ENCODE data around the gene EDARADD.

The EDARADD gene

GRCh38 chr1:236394879-236395229, 768 bp downstream of the EDARADD start:
- no peak for DNase-seq

DNA sequence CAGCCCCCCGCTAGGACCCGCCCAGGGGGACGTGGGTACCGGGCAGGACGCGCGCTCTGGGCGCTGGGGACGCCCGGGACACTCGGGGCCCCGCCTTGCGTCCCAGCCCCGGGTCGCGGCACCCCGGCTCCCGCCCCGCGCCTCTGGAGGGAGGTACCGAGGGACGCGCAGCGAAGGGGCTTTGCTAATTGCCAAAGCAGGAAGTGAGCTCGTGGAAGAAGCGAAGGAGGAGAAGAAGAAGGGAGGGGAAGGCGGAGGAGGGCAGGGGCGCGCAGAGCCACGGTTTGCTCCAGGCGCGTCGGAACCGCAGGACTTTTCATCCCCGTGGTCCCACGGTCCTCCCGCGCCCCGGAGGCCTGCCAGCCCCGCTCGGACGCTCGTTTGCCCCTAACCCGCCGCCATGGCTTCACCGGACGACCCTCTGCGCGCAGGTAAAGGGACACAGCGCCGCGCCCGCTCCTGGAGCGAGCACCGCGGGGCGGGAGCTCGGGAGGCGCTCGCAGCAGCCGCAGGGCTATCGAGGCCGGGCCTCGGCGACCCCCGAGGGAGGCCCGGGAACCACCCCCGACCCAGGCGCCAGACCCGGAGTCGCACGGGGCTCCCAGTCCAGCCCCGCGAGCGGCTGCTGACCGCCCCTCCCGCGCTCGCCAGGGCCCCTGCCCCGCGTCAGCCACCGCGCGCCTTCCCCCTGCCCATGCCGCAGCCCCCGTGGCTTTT, 1.3 kb downstream of the EDARADD start:
- DNase-seq, result peak; percentile 46

- DNase-seq, result no peak
Measured at GRCh38 chr1:236395947-236396664, 2.0 kb downstream of the EDARADD start.

- no peak for DNase-seq
Measured at GRCh38 chr1:236396665-236397043, 2.6 kb downstream of the EDARADD start.

DNA sequence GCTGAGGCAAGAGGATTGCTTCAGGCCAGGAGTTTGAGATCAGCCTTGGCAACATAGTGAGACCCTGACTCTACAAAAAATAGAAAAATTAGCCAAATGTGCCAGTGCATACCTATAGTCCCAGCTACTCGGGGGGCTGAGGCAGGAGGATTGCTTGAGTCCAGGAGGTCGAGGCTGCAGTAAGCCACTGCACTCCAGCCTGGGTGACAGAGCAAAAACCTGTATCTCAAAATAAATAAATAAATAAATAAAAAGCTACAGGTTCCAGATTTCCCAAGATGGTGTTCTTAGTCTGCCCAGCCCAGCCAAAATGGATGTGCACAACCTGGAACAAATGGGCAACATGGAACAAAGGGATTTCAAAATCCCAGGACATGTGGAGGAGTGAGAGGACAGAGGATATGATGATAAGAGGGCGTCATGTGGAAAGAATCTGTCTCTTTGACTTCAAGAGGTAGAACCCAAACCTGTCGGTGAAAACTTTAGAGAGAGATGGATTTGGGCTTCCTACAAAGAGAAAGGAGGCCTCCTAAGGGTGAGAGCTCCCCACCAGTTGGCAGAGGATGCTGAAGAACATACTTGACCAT, 3.2 kb downstream of the EDARADD start:
- no peak for DNase-seq

- DNase-seq, result no peak
Measured at GRCh38 chr1:236398538-236398937, 4.5 kb downstream of the EDARADD start.

DNA sequence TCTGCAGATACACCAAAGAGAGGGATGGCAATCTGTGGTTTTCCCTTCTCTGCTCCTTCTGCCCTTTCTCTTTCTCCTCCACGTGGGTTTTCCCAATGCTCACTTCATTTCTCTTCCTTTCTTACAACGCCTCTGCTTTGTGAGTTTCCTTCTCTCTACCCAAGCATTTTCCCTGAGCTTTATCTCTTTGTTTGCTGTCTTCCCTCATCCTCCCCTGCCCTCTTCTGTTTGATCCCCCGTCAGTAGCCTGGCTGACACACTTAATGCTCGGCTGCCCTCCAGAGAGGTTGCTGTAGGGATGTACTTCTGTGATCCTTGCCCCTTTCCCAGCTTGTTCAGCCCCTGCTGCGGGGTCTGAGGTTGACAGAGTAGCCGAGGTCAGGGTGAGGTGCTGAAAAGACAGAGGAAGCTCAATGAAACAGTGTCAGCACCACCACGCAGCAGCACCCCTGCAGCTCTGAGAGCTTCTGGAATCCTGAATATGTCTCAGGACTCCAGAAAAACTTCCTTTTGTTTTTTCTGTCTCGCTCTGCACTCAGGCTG, 6.0 kb downstream of the EDARADD start:
- no peak for DNase-seq

DNA sequence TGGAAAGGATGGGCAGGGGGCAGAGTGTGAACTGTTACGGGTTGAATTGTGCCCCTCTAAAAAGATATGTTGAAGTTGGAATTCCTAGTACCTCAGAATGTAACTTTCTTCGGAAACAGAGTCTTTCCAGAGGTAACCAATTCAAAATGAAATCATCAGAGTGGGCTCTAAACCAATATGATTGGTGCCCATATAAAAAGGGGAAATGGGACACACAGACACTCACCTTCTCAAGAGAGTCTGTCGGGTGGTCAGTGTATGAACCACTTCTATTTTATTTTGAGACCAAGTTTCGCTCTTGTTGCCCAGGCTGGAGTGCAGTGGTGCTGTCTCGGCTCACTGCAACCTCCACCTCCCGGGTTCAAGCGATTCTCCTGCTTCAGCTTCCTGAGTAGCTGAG, 7.6 kb downstream of the EDARADD start:
- DNase-seq, result no peak

- no peak for DNase-seq
Measured at GRCh38 chr1:236403905-236404696, 10.0 kb downstream of the EDARADD start.

GRCh38 chr1:236407059-236407458, 13.0 kb downstream of the EDARADD start:
- DNase-seq, result no peak

- no peak for DNase-seq
Measured at GRCh38 chr1:236413688-236414087, 19.6 kb downstream of the EDARADD start.

- DNase-seq, result peak; percentile 32
Measured at GRCh38 chr1:236416165-236416564, 22.1 kb downstream of the EDARADD start.

- no peak for DNase-seq
Measured at GRCh38 chr1:236417336-236417735, 23.2 kb downstream of the EDARADD start.

DNA sequence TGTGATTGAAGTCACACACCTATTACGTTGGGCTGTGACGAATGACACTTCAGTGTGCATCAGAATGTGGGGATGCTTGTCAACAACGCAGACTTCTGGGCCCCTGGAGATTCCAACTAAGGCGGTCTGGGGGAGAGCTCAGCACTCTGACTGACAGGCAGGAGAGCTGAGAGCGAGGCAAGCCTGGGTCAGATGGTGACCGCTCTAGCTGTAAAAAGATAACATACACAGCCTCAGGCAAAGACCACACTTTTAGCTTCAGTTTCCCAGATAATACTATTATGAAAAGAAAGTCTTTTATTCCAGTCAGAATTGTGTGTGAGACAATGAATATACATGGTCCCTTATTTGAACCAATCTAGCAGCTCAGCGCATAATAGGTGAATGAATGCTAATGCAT, 25.4 kb downstream of the EDARADD start:
- DNase-seq, result no peak

GRCh38 chr1:236421022-236421421, 26.9 kb downstream of the EDARADD start:
- no peak for DNase-seq

GRCh38 chr1:236421850-236422516, 27.9 kb downstream of the EDARADD start:
- no peak for DNase-seq

DNA sequence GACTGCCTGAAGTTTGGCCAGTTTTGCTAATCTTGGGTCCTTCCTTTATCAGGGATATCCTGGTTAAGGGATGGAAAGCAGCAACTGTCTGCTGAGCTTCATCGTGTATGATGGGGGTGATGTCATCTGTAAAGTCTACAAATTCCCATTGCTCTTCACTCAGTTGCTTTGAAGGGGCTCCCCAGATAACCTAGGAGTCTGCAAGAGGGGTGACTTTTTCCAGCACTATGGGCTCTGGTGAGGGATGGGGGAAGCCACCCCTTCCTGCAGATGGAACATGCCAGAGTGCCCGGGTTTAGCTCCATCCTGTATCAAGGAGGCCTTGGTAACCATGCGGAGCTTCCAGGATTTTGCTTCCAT, 28.4 kb downstream of the EDARADD start:
- no peak for DNase-seq

GRCh38 chr1:236425031-236425663, 31.1 kb downstream of the EDARADD start:
- DNase-seq, result no peak

DNA sequence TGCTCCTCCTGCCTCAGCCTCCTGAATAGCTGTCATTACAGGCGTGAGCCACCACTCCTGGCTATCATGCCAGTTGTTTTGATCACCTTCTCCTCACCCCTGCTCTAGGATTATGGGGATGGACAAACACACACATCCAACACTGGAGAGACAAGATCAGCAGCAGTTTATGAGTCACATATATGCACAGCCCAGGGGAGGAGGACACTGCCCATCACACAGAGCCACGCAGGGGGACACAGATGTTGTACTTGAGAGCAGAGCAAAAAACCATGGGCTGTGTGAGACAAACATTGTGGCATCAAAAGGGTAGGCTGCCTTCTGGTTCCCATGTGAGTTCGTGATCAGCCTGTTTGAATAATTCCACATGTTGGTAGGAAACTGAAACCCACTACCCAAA, 32.1 kb downstream of the EDARADD start:
- DNase-seq, result no peak

- no peak for DNase-seq
Measured at GRCh38 chr1:236429715-236430274, 35.7 kb downstream of the EDARADD start.

- no peak for DNase-seq
Measured at GRCh38 chr1:236433819-236434315, 39.8 kb downstream of the EDARADD start.

DNA sequence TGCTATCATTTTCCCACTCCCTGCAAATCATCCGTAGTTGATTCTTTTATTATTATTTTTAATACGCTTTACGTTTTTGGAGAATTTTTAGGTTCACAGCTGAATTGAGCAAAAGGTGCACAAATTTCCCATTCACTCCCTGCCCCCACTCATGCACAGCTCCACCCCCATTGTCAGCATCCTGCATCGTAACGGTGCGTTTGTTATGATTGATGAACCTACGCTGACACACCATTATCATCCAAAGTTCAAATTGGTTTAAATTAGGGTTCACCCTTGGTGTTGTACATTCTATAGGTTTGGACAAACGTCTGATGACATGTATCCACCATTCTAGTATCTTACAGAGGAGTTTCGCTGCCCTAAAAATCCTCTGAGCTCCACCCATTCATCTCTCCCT, 44.5 kb downstream of the EDARADD start:
- no peak for DNase-seq
